Activated CD4-positive, alpha-beta T cell treated with anti-CD3 and anti-CD28 coated beads, Interleukin-2, amount 50 U/mL, for 16 hours (primary cell): ENCODE data around the gene CEP57L1.

Experiments
- DNase-seq: peaks from one replicate; pipeline ENCODE4 v3.0.0-alpha.2; 2020

Gene CEP57L1

GRCh38 chr6:109095036-109095834, at the start of gene CEP57L1:
TSS of gene CEP57L1 (plus strand) at chr6:109095507. CDS start at chr6:109145222, 49,715 bp downstream.
- DNase-seq = peak; percentile 97

DNA sequence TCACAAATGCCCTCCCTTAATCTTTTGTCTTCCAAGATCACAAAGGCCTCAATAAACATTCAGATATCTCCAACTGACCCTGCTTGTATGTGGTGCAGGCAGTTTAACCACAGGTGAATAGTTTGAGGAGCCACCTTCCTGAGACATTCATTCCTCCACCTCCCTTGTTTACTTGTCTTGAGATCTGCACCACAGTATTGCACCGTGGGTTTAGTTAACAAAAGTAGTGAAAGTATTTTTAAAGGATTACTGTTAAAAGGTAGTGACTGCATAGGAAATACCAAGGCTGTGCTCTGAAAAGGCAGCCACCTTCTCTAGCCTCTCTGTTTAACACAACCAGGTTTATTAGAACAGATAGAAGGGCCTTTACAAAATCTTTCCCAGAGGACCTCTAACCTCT, 47.1 kb upstream of the CEP57L1 start:
- no peak for DNase-seq

GRCh38 chr6:109048670-109049415, 46.5 kb upstream of the CEP57L1 start:
- no peak for DNase-seq

DNA sequence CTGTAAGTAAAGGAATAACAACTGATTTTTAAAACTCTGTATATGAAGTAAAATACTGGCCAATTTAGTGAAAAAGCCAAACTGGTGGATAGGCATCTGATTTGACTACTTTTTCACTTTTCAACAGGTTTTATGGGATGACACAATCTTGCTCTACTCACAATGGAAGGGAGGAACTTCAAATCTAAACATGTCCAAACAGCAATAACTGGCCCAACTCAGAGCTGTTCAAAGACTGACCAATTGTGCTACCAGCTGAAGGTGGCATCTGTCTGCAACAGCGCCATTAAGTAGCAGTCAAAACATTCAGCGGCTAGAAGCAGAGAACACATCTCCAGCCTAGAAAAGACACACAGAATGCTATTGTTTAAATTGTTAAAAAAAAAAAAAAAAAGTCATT, 45.3 kb upstream of the CEP57L1 start:
- no peak for DNase-seq

GRCh38 chr6:109050447-109051102, 44.7 kb upstream of the CEP57L1 start:
- DNase-seq = no peak

DNA sequence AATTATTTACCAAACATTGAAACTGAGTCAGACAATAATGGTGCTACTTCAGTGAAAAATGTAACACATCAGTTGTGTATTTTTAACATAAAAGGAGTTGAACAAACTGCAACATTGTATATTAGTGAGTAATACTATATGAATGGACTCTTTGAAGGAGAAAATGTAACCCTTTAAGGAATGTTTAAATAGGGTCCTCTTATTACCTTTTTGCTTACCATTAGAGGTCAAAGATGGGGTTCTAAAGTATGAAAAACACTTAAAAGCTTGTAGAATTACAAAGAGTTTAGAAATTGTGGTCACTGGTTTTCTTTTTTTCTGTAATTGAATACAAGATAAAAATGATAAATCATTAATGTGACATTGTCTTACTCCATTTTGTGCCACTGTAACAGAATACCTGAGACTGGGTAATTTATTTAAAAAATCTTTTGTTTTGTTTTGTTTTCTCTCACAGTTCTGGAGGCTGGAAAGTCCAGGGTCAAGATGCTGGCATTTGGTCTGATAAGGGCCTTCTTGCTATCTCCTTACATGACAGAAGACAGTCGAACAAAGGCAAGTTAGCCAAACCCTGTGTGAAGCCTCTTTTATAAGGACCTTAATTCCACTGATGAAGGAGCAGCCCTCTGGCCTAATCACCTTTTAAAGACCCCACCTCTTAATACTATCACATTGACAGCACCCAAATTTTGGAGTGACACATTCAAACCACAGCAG, 43.8 kb upstream of the CEP57L1 start:
- no peak for DNase-seq

DNA sequence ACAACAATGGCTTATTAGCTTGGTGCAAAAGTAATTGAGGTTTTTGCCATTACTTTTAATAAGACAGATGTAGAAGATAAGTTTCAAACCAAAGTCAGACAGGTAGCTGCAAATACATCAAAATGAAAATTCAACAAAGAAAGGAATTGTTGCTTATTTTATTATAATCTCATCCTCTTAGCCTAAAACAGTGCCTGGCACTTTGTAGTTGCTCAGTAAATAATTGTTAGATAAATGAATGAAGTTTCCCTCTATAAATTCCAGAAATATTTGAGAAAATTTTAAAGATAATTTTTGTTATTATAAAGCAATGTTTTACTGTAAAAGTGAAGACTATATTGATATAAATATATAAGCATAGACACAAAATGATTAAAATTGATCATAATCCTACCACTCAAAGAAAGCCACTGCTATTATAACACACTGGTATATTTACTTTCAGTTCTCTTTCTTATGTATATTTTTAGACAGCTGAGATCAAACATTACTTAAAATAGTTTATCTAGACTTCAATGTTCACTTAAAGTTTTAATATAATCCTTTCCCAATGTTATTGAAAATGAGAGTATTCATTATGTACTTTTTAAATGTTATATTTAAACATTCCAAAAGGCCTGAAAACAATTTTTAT, 43.2 kb upstream of the CEP57L1 start:
- no peak for DNase-seq

DNA sequence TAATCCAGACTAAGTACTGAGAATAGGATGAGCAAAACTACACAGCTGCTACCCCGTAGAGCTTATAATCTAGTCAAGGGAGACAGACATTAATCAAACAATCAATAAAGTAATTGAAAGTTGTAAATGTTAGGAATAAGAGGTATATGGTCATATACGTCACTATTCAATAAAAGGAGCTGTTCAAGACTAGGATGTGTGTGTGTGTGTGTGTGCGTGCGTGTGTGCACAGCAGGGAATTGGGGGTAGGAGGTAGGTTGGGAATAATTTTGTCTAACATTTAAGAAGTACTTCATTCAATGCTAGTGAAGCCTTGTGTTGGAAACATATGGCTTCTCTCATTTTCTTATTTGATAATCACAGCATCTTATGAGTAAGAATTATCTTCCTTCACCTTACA, 42.5 kb upstream of the CEP57L1 start:
- DNase-seq = no peak

- DNase-seq = no peak
These were observed 42.0 kb upstream of the CEP57L1 start for GRCh38 chr6:109053336-109053735.

DNA sequence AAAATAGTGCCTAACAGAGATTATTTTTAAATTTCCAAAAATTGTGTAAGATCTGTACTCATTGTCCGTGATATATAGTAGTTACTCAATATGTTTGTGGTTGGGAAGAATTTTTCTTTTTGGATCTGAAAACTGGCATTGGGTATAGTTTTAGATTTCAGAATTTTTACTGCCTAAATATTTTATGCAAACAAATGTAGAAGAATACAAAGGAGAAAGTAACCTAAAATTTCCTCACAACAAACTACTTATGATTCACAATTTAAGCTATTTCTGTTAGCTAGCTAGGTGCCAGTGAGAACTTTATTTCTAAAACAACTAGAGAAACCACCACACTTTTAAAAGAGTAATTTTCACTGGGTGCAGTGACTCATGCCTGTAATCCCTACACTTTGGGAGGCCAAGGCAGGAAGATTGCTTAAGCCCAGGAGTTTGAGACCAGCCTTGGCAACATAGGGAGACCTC, 39.5 kb upstream of the CEP57L1 start:
- DNase-seq = no peak

GRCh38 chr6:109056661-109057060, 38.6 kb upstream of the CEP57L1 start:
- no peak for DNase-seq

GRCh38 chr6:109058620-109059019, 36.7 kb upstream of the CEP57L1 start:
- no peak for DNase-seq

DNA sequence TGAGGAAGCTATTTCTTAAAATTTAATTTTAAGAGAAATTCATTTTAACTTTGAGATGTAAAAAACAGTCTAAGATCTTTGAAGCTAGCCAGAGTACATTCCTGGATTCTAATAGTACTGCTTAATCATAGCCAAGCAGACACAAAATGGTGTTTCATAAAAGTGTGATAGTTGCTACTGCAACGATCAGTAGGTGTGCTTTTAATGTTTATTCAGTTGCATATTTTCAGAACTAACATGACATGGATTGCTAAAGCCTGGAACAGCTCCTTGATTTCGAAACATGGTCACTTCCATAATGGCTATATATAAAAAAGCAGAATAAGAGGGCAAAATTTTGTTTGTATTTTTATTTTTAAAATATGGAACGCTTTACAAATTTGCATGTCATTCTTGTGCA, 36.2 kb upstream of the CEP57L1 start:
- no peak for DNase-seq

- peak; percentile 40 for DNase-seq
These were observed 35.7 kb upstream of the CEP57L1 start for GRCh38 chr6:109059571-109060021.

DNA sequence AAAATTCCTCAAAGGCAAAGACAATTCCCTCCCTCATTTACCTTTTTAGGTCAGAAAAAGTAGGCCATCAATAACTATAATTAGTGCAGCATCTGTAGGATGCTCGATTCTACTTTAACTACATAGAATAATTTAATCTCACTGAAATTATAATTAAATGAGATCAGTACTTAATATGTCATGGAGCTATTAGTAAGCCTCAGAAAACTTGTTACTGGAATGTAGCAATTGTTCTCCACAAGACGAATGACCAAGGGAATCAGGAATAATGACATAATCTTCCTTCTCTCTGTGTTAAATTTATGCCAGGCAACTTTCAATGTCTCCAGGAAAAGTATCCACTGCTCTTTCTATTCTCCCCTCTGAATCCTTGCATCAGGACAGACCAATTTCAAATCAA, 34.7 kb upstream of the CEP57L1 start:
- no peak for DNase-seq

DNA sequence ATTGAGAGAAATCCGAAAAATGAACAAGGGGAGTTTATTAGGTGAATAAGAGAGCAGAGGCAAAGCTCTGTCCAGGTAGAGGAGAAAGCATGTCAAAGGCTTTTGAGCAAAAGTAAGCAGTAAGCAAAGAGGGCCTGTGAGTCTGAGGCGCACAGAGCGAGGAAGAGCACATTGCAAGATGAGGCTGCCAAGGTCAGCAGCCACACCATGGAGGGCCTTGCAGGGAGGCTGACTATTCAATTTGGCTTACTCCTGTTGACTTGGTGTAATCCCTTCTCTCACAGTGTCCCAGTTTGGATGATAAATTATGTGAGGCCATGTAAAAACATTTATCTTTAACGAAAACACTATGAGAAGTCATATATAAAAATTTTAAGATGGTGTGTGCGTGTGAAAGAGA, 33.1 kb upstream of the CEP57L1 start:
- DNase-seq = no peak

- DNase-seq = no peak
These were observed 32.4 kb upstream of the CEP57L1 start for GRCh38 chr6:109062767-109063352.

- no peak for DNase-seq
These were observed 25.6 kb upstream of the CEP57L1 start for GRCh38 chr6:109069746-109070145.

DNA sequence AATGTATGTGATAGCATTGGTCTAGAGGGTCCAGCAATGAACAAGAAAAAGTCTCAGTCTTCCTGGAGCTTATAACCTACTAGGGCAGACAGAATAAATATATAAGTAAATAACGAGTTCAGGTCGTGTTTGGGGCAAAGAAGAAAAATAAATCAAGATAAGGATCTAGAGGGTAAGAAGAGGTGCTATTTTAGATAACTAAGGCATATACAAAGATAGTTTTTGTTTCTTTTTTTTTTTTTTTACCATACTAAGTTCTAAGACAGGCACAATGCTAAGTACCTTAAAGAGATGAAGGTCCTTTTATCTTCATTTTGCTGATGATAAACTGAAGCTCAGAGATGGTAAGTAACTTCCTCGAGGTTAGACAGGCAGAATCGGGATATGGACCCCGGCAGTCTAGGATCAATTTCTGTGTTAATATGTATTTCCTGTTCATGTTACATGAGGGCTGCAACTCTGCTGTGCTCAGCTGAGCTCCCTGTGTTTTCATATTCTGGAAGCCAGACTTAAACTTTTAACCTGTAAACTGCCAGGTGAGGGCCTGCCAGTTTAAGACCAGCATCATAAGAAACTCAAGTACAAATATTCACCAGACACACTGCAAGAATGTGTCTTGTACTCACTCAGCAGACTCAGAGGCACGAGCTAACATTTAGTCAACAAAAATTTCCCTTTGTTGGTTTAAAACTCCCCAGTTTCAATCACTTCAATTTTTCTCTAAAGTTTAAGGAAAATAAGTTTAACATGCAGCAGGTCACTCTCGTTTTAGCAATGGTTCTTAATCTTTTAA, 24.0 kb upstream of the CEP57L1 start:
- peak; percentile 4 for DNase-seq

DNA sequence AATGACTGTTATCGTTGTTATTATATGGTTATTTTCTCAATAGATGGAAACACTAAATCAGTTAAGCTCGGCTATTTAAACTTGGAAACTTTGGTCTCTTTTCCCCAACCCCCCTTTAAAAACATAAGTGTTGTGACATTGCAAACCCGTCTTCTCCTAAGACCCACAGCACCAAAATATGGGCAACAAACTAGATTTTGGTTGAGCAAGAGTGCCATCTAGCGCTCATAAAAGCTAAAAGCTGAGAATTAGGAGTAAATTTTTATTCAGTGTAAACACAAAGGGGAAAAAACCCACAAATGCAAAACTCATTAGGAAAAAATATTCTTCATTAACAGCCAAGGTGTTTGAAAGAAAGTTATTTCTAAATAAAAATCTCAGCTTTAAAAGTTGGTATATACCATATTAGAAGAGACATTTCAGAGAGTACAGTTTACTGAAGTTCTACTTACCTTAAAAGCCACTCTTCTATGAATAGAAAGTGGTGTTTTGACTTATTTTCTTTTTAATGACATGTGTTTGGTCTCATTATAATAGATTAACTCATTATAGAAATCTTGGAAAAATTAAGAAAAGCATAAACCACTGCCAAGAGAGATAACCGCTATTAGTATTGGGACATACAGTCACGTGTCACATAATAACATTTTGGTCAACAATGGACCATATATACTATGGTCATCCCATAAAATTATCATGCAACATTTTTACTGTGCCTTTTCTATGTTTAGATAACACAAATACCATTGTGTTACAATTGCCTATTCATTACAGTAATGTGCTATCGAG, 21.8 kb upstream of the CEP57L1 start:
- peak; percentile 63 for DNase-seq

DNA sequence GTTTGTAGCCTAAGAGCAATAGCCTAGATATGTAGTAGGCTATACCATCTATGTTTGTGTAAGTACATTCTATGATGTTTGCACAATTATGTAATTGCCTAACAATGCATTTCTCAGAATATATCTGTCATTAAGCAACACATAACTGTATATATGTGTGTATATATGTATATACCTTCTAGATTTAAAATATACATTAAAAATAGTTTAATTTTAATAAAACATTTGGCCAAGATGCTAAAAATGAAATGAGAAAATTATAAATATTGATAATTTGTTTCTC, 21.2 kb upstream of the CEP57L1 start:
- no peak for DNase-seq
